Stimulated activated CD8-positive, alpha-beta memory T cell treated with anti-CD3 and anti-CD28 coated beads, Interleukin-15, amount 100 ng/mL, for 48 hours (primary cell): Measurements from ENCODE around the gene ANO9.
"Not testable (repeated sequence)": the region's sequence is repeated elsewhere in the genome, so short reads cannot be mapped to it uniquely, and the experiment has no call there.

Experiments used
- DNase-seq, 2 donors: peaks; one replicate each; pipeline ENCODE4 v3.0.0-alpha.2; 2020; ENCODE audit warnings: low read depth in 2 of 2

Gene ANO9

GRCh38 chr11:472272-472671, 30.5 kb upstream of the ANO9 start:
- no peak for DNase-seq

GRCh38 chr11:471468-472145, 29.8 kb upstream of the ANO9 start:
- DNase-seq = no peak

GRCh38 chr11:469684-470560, 28.1 kb upstream of the ANO9 start:
- no peak for DNase-seq

- DNase-seq = not testable (repeated sequence)
These were observed 27.3 kb upstream of the ANO9 start for GRCh38 chr11:469026-469683.

GRCh38 chr11:468493-468892, 26.7 kb upstream of the ANO9 start:
- DNase-seq = no peak

GRCh38 chr11:468036-468435, 26.2 kb upstream of the ANO9 start:
- DNase-seq = no peak

- DNase-seq = no peak
These were observed 24.2 kb upstream of the ANO9 start for GRCh38 chr11:465896-466530.

GRCh38 chr11:464316-464715, 22.5 kb upstream of the ANO9 start:
- DNase-seq = no peak

- no peak for DNase-seq
These were observed 20.5 kb upstream of the ANO9 start for GRCh38 chr11:462107-462890.

- DNase-seq = no peak
These were observed 19.8 kb upstream of the ANO9 start for GRCh38 chr11:461626-462025.

- no peak for DNase-seq
These were observed 18.8 kb upstream of the ANO9 start for GRCh38 chr11:460331-461199.

- no peak for DNase-seq
These were observed 17.9 kb upstream of the ANO9 start for GRCh38 chr11:459511-460220.

GRCh38 chr11:457111-457760, 15.4 kb upstream of the ANO9 start:
- no peak for DNase-seq

- peak; percentile 23 to 39 for DNase-seq
These were observed 14.7 kb upstream of the ANO9 start for GRCh38 chr11:456533-456932.

- no peak for DNase-seq
These were observed 13.8 kb upstream of the ANO9 start for GRCh38 chr11:455566-456147.

GRCh38 chr11:454801-455565, 13.2 kb upstream of the ANO9 start:
- no peak for DNase-seq

- no peak for DNase-seq
These were observed 12.2 kb upstream of the ANO9 start for GRCh38 chr11:454043-454442.

GRCh38 chr11:453564-453963, 11.8 kb upstream of the ANO9 start:
- no peak for DNase-seq
